ENCODE results near the gene PLEKHA6.

Gene PLEKHA6

GRCh38 chr1:204227996-204228785 lies 131.5 kb downstream of the PLEKHA6 start:
- DNase-seq, result no peak

GRCh38 chr1:204227351-204227750 lies 132.4 kb downstream of the PLEKHA6 start:
- no peak for DNase-seq

- DNase-seq, result no peak
Observed at GRCh38 chr1:204225841-204226735, 133.6 kb downstream of the PLEKHA6 start.

GRCh38 chr1:204224655-204225054 lies 135.1 kb downstream of the PLEKHA6 start:
- no peak for DNase-seq

GRCh38 chr1:204223129-204223860 lies 136.4 kb downstream of the PLEKHA6 start:
- no peak for DNase-seq

GRCh38 chr1:204222764-204223055 lies 137.0 kb downstream of the PLEKHA6 start:
- no peak for DNase-seq

GRCh38 chr1:204222006-204222763 lies 137.5 kb downstream of the PLEKHA6 start:
- DNase-seq, result no peak

- no peak for DNase-seq
Observed at GRCh38 chr1:204221271-204221670, 138.5 kb downstream of the PLEKHA6 start.

- no peak for DNase-seq
Observed at GRCh38 chr1:204219971-204220616, 139.6 kb downstream of the PLEKHA6 start.

- no peak for DNase-seq
Observed at GRCh38 chr1:204218552-204218951, 141.2 kb downstream of the PLEKHA6 start.

- DNase-seq, result no peak
Observed at GRCh38 chr1:204217648-204218000, 142.1 kb downstream of the PLEKHA6 start.

- DNase-seq, result no peak
Observed at GRCh38 chr1:204216880-204217647, 142.7 kb downstream of the PLEKHA6 start.

- DNase-seq, result no peak
Observed at GRCh38 chr1:204216236-204216635, 143.5 kb downstream of the PLEKHA6 start.

- DNase-seq, result peak; percentile 68
Observed at GRCh38 chr1:204213668-204214662, 145.8 kb downstream of the PLEKHA6 start, which contains the start of gene GOLT1A. Gene GOLT1A (minus strand): TSS chr1:204213988. CDS start chr1:204213906, 82 bp downstream.

GRCh38 chr1:204212715-204213114 lies 147.0 kb downstream of the PLEKHA6 start:
- no peak for DNase-seq

- no peak for DNase-seq
Observed at GRCh38 chr1:204211046-204211445, 148.7 kb downstream of the PLEKHA6 start.

GRCh38 chr1:204207136-204207616 lies 152.6 kb downstream of the PLEKHA6 start:
- DNase-seq, result peak; percentile 84

- no peak for DNase-seq
Observed at GRCh38 chr1:204206121-204206520, 153.6 kb downstream of the PLEKHA6 start.

GRCh38 chr1:204205486-204205885 lies 154.2 kb downstream of the PLEKHA6 start:
- DNase-seq, result no peak

- no peak for DNase-seq
Observed at GRCh38 chr1:204204944-204205343, 154.8 kb downstream of the PLEKHA6 start.
